ENCODE data around the gene RPS17.

GRCh38 chr15:82543160-82543559 is 2.9 kb upstream of the RPS17 start:
- TF ChIP-seq CTCF (IDR thresholded peaks at IDR 0.05) (no peak), EZH2 (IDR thresholded peaks at IDR 0.05; ENCODE audit: borderline replicate concordance, insufficient read depth, low read depth, low read length, poor library complexity, severe bottlenecking) (no peak)

All from B cell (primary cell).